A172 (cell line): Measurements from ENCODE around the gene ZNF474. TPM values are rescaled to one million over a fixed set of nuclear protein-coding genes. Genes with fewer than 3 reads are reported as not detected.

Experiments
- DNase-seq: peaks from one replicate; pipeline ENCODE4 v3.0.0-alpha.2; 2015; ENCODE audit warnings: low spot score
- total RNA-seq: library from RNA; depleted of rRNA; stranded (reverse); fragments of >200 nt; shearing (Covaris generic); gene quantifications from 2 replicates; pipeline ENCODE4 v1.2.3, GENCODE V29; 2014

ZNF474 gene
- total RNA-seq, 1 experiment from 2014 or later, result not detected

GRCh38 chr5:122118356-122118948, 10.9 kb upstream of the ZNF474 start:
- DNase-seq, result no peak

- DNase-seq, result no peak
Observed at GRCh38 chr5:122119205-122119604, 10.1 kb upstream of the ZNF474 start.

GRCh38 chr5:122120493-122120892, 8.9 kb upstream of the ZNF474 start:
- no peak for DNase-seq

GRCh38 chr5:122120957-122121356, 8.4 kb upstream of the ZNF474 start:
- peak; percentile 30 for DNase-seq

- no peak for DNase-seq
Observed at GRCh38 chr5:122121479-122122465, 7.6 kb upstream of the ZNF474 start.

GRCh38 chr5:122124766-122125165, 4.6 kb upstream of the ZNF474 start:
- no peak for DNase-seq

- DNase-seq, result peak; percentile 9
Observed at GRCh38 chr5:122126177-122126755, 3.1 kb upstream of the ZNF474 start.

- DNase-seq, result no peak
Observed at GRCh38 chr5:122126756-122127321, 2.5 kb upstream of the ZNF474 start.

- no peak for DNase-seq
Observed at GRCh38 chr5:122130152-122130551, 806 bp downstream of the ZNF474 start.

GRCh38 chr5:122137702-122138101, 8.4 kb downstream of the ZNF474 start:
- DNase-seq, result no peak

- no peak for DNase-seq
Observed at GRCh38 chr5:122138356-122138755, 9.0 kb downstream of the ZNF474 start.

- DNase-seq, result no peak
Observed at GRCh38 chr5:122140900-122141299, 11.6 kb downstream of the ZNF474 start.

GRCh38 chr5:122141751-122142150, 12.4 kb downstream of the ZNF474 start:
- DNase-seq, result peak; percentile 38

GRCh38 chr5:122142480-122143164, 13.3 kb downstream of the ZNF474 start:
- peak; percentile 63 for DNase-seq

- DNase-seq, result no peak
Observed at GRCh38 chr5:122144236-122144635, 14.9 kb downstream of the ZNF474 start.

- DNase-seq, result no peak
Observed at GRCh38 chr5:122145906-122146305, 16.6 kb downstream of the ZNF474 start.

- DNase-seq, result no peak
Observed at GRCh38 chr5:122149321-122150090, 20.2 kb downstream of the ZNF474 start.

- peak; percentile 65 for DNase-seq
Observed at GRCh38 chr5:122150215-122150614, 20.9 kb downstream of the ZNF474 start.

- peak; percentile 82 for DNase-seq
Observed at GRCh38 chr5:122151640-122152039, 22.3 kb downstream of the ZNF474 start.

GRCh38 chr5:122152266-122152900, 23.0 kb downstream of the ZNF474 start:
- DNase-seq, result peak; percentile 41
